ENCODE data around the gene CNOT4. TPM values are rescaled to one million over a fixed set of nuclear protein-coding genes. Genes with fewer than 3 reads are reported as not detected.

CNOT4 gene
- total and polyA plus RNA-seq, 2 of the 4 experiments (the other 2 are of a cell fraction), result 7.0 to 8.1 TPM

DNA sequence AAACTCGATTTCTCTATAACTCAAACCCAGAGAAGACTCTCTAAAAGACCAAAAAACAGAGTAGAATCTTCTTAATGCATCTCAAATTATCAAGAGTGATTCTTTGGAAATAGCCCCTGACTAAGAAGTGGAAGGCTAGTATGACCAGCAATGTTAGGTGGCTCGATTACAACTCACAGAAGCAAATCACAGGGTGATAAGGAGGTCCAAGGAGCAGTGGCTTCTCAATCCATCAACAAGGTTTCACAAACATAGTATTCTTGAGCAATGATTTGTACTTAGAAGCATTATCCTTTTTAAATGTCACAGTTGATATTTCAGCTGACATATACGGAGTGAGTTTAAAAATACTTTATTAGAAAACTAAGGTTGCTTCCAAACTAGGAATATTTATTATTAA, 127.7 kb downstream of the CNOT4 start:
- no peak for ATAC-seq (ENCODE audit: low read depth)
- POLR2A ChIA-PET (ENCODE audit: unreplicated experiment), result no interaction called here

More for the DNA sequence above, 127.7 kb downstream of the CNOT4 start:
- intact Hi-C loops (cut with micrococcal nuclease) (no loop called here), dilution Hi-C loops (cut with HindIII; ENCODE audit: low sequenced_read_pairs, unreplicated experiment) (no loop called here), in situ Hi-C loops (cut with MboI; ENCODE audit: low sequenced_read_pairs) (no loop called here)
- Histone ChIP-seq H3K27ac (ENCODE audit: insufficient read depth, low read length) (no peak overlapping the region), H2BK5ac (ENCODE audit: low read depth, low read length, poor library complexity, severe bottlenecking) (no peak overlapping the region), H3K56ac (ENCODE audit: extremely low read depth, insufficient read depth, low read length) (no peak overlapping the region), H3K9me1 (ENCODE audit: insufficient read depth, low read length) (peaks cover 6% of the 10 kb centered on the region; the same call in 1 of the 2 replicates), H2BK15ac (ENCODE audit: low read depth, low read length) (no peak overlapping the region), H3K4ac (ENCODE audit: low read depth, low read length) (no peak overlapping the region), H3K4me1 (ENCODE audit: control insufficient read depth, insufficient read depth, low read length) (peaks cover 4% of the 10 kb centered on the region; the same call in 1 of the 2 replicates), H2AFZ (replicated peaks; ENCODE audit: low read length, poor library complexity) (no peak overlapping the region), H4K20me1 (ENCODE audit: insufficient read depth, low read length) (no peaks in the 10 kb centered on the region), H3K9ac (ENCODE audit: low read depth, low read length) (no peak overlapping the region), H2BK120ac (ENCODE audit: low read depth, low read length) (no peak overlapping the region), H3K9me3 (ENCODE audit: control insufficient read depth, insufficient read depth, low read length) (no peaks in the 10 kb centered on the region), H3K4me2 (ENCODE audit: low read depth, low read length) (no peak overlapping the region), H3K79me1 (ENCODE audit: low read depth in 1 of 2, low read length in 2 of 2) (peaks cover 6 to 14% of the 10 kb centered on the region in 2 experiments; a peak in 3 of 4 replicates), H4K5ac (ENCODE audit: low read depth, low read length) (no peak overlapping the region), H3K36me3 (ENCODE audit: control insufficient read depth, insufficient read depth, low read length) (peaks cover 2% of the 10 kb centered on the region; the same call in 1 of the 2 replicates), H2AK5ac (ENCODE audit: low read depth, low read length) (no peak overlapping the region), H3K27me3 (ENCODE audit: control insufficient read depth, insufficient read depth, low read length) (no peaks in the 10 kb centered on the region), H2BK20ac (ENCODE audit: low read depth, low read length) (no peak overlapping the region), H3K14ac (replicated peaks; ENCODE audit: low read depth, low read length) (no peak overlapping the region), H3K23ac (ENCODE audit: low read depth, low read length) (no peak overlapping the region), H2AK9ac (replicated peaks; ENCODE audit: low read depth, low read length, poor library complexity) (no peak overlapping the region), H3K4me3 (ENCODE audit: insufficient read depth, low read depth, low read length) (no peak overlapping the region), H4K8ac (ENCODE audit: low read depth in 2 of 2, low read length in 2 of 2) (no peak overlapping the region), H4K91ac (ENCODE audit: insufficient read depth, low read depth, low read length) (no peak overlapping the region), H3K18ac (ENCODE audit: low read depth, low read length) (no peak overlapping the region)
- TF ChIP-seq MAFK (IDR thresholded peaks at IDR 0.05; ENCODE audit: low read depth, low read length) (no peak), CHD1 (IDR thresholded peaks at IDR 0.05; ENCODE audit: low read depth, low read length) (no peak), POLR2A (IDR thresholded peaks at IDR 0.05; ENCODE audit: low read depth, low read length) (no peak), MXI1 (IDR thresholded peaks at IDR 0.05; ENCODE audit: borderline replicate concordance, low read depth, low read length) (no peak), BHLHE40 (IDR thresholded peaks at IDR 0.05; ENCODE audit: low read depth, low read length) (no peak), FOS (IDR thresholded peaks at IDR 0.05; ENCODE audit: low read depth, low read length) (no peak), MAZ (IDR thresholded peaks at IDR 0.05; ENCODE audit: borderline replicate concordance, low read depth, low read length) (no peak)
- TF ChIP-seq, protein P1, sequence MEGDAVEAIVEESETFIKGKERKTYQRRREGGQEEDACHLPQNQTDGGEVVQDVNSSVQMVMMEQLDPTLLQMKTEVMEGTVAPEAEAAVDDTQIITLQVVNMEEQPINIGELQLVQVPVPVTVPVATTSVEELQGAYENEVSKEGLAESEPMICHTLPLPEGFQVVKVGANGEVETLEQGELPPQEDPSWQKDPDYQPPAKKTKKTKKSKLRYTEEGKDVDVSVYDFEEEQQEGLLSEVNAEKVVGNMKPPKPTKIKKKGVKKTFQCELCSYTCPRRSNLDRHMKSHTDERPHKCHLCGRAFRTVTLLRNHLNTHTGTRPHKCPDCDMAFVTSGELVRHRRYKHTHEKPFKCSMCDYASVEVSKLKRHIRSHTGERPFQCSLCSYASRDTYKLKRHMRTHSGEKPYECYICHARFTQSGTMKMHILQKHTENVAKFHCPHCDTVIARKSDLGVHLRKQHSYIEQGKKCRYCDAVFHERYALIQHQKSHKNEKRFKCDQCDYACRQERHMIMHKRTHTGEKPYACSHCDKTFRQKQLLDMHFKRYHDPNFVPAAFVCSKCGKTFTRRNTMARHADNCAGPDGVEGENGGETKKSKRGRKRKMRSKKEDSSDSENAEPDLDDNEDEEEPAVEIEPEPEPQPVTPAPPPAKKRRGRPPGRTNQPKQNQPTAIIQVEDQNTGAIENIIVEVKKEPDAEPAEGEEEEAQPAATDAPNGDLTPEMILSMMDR (conservative IDR thresholded peaks at IDR 0.05; ENCODE audit: low read depth, low read length), result no peak
- TF ChIP-seq, protein P2, sequence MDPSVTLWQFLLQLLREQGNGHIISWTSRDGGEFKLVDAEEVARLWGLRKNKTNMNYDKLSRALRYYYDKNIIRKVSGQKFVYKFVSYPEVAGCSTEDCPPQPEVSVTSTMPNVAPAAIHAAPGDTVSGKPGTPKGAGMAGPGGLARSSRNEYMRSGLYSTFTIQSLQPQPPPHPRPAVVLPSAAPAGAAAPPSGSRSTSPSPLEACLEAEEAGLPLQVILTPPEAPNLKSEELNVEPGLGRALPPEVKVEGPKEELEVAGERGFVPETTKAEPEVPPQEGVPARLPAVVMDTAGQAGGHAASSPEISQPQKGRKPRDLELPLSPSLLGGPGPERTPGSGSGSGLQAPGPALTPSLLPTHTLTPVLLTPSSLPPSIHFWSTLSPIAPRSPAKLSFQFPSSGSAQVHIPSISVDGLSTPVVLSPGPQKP (IDR thresholded peaks at IDR 0.05; ENCODE audit: borderline replicate concordance, low read depth, low read length), result no peak
- TF ChIP-seq, protein P3, sequence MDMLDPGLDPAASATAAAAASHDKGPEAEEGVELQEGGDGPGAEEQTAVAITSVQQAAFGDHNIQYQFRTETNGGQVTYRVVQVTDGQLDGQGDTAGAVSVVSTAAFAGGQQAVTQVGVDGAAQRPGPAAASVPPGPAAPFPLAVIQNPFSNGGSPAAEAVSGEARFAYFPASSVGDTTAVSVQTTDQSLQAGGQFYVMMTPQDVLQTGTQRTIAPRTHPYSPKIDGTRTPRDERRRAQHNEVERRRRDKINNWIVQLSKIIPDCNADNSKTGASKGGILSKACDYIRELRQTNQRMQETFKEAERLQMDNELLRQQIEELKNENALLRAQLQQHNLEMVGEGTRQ (IDR thresholded peaks at IDR 0.05; ENCODE audit: low read depth, low read length), result no peak
- no peak for DNase-seq
- WGBS, 2 experiments (ENCODE audit: extremely low coverage in 2 of 2, insufficient read length in 1 of 2), result no CpG with 5 or more reads among the region's 3 CpGs
- CTCF ChIA-PET, result no interaction called here
- no TSS peak for BruUV-seq (replicated peaks)

Measured in IMR-90 (cell line).